ENCODE measurements around the gene NINJ2.
"Not testable (repeated sequence)": the region's sequence is repeated elsewhere in the genome, so short reads cannot be mapped to it uniquely, and the experiment has no call there.

The NINJ2 gene, protein sequence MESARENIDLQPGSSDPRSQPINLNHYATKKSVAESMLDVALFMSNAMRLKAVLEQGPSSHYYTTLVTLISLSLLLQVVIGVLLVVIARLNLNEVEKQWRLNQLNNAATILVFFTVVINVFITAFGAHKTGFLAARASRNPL

DNA sequence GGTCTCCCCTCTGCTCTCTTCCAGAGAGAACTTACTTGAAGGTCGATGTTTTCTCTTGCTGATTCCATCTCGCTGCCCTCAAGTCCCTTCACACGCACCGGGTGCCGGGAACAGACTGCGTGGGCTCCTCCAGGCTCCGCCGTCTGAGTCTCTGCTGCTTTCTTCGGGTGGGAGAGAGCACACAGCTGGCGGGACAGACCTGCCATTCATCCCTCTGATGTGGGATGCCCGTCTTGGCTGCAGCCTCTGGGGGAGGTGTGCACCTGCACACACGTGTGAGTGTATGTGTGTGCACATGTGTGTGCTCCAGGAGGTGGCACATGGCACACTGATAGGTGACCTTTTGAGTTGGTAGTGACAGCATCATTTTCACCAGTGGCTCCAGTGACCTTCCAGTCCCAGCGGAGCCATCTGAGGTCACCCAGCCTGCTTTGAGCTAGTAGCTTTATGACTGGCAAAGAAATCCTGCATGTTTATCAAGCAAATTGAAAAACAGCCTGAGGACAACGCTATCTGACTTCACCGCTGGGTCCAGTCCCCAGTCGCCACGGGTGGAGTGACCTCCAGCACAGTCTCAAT lies at the start of gene NINJ2:
NINJ2 (minus strand) TSS at position 153 of the 579 bp plus-strand sequence; CDS start at position 68, 85 bp downstream.
- DNase-seq (no peak), ATAC-seq (peak; percentile 8)
- Mint-ChIP-seq H3K27ac (peak within 1 kb of the TSS in 1 of 2 donors; percentile 2), H3K4me3 (peak within 1 kb of the TSS; percentile 53 to 63), H3K4me1 (peaks cover 63% of the 10 kb centered on the region), H3K27me3 (no peaks in the 10 kb centered on the region), H3K9me3 (no peaks in the 10 kb centered on the region)

GRCh38 chr12:712172-712863 lies 49.1 kb upstream of the NINJ2 start:
- Mint-ChIP-seq H3K27ac (peak overlapping the region; percentile 36 to 45), H3K4me1 (peaks cover 51% of the 10 kb centered on the region), H3K27me3 (no peaks in the 10 kb centered on the region), H3K9me3 (no peaks in the 10 kb centered on the region), H3K4me3 (no peak overlapping the region)
- no peak for ATAC-seq
- no peak for DNase-seq

DNA sequence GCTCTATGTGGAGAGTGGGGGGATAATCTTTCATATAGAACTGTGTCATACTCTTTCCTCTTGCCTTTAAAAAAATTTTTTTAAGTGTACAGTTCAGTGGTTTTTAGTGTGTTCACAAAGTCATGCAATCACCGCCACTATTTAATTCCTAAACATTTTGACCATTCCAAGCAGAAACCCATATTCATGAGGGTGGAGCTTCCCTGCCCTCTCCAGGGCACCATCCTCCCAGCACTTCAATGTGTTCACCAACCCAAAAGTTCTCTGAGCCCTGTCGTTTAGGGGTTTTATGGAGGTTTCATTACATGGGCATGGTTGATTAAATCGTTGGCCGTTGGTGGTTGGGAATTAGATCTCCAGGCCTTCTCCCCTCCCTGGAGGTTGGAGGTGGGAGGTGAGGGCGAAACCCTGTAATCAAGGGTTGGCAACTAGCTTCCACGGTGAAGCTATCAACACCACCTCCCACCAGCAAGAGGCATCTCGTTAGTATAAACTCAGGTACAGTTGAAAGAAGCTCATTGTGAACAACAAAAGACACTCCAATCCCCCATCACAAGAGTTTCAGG lies 46.3 kb upstream of the NINJ2 start:
- ATAC-seq (no peak), DNase-seq (no peak)
- peaks cover 32% of the 10 kb centered on the region for H3K4me1 Mint-ChIP-seq
- H3K27me3 Mint-ChIP-seq: no peaks in the 10 kb centered on the region
- H3K27ac Mint-ChIP-seq: no peak overlapping the region
- H3K4me3 Mint-ChIP-seq: no peak overlapping the region
- no peaks in the 10 kb centered on the region for H3K9me3 Mint-ChIP-seq

- Mint-ChIP-seq H3K4me1 (peaks cover 20% of the 10 kb centered on the region), H3K27ac (peak overlapping the region in 1 of 2 donors; percentile 19)
- not testable (repeated sequence) for ATAC-seq, H3K27me3 Mint-ChIP-seq, DNase-seq, H3K4me3 Mint-ChIP-seq, H3K9me3 Mint-ChIP-seq
Measured at GRCh38 chr12:708084-708483, 44.8 kb upstream of the NINJ2 start.

- Mint-ChIP-seq H3K27me3 (no peaks in the 10 kb centered on the region), H3K4me3 (no peak overlapping the region), H3K4me1 (peaks cover 9% of the 10 kb centered on the region), H3K27ac (no peak overlapping the region), H3K9me3 (peaks cover 0 to 7% of the 10 kb centered on the region in 2 donors)
- ATAC-seq (no peak), DNase-seq (no peak)
Measured at GRCh38 chr12:704516-705242, 41.4 kb upstream of the NINJ2 start.

- DNase-seq: no peak
Measured at GRCh38 chr12:701896-702539, 38.8 kb upstream of the NINJ2 start.

DNA sequence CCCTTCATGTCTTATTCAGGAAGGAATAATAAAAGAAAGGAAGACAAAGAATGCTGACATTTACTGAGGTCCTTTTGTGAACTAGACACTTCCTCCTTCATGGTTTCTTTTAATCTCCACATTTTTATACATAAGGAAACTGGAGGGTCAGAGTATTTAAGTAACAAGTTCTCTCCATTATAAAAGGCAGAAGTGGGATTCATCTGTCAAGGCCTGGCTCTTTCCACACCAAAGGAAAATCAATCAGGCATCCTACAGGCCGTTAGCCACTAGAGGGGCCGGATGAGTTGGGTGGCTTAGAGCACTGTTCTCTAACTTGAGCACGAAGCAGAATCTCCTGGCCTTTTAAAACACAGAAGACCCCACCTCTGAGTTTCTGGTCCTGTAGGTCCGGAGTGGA lies 36.8 kb upstream of the NINJ2 start:
- peaks cover 16 to 39% of the 10 kb centered on the region in 2 donors for H3K9me3 Mint-ChIP-seq
- peaks cover 18% of the 10 kb centered on the region for H3K4me1 Mint-ChIP-seq
- DNase-seq (no peak), ATAC-seq (no peak)
- H3K4me3 Mint-ChIP-seq: no peak overlapping the region
- H3K27me3 Mint-ChIP-seq: no peaks in the 10 kb centered on the region
- H3K27ac Mint-ChIP-seq: no peak overlapping the region

More at GRCh38 chr12:701896-702539, 38.8 kb upstream of the NINJ2 start:
- Mint-ChIP-seq H3K4me1 (peaks cover 14% of the 10 kb centered on the region), H3K27ac (no peak overlapping the region), H3K9me3 (peaks cover 16 to 23% of the 10 kb centered on the region in 2 donors), H3K27me3 (no peaks in the 10 kb centered on the region), H3K4me3 (no peak overlapping the region)
- ATAC-seq: no peak

DNA sequence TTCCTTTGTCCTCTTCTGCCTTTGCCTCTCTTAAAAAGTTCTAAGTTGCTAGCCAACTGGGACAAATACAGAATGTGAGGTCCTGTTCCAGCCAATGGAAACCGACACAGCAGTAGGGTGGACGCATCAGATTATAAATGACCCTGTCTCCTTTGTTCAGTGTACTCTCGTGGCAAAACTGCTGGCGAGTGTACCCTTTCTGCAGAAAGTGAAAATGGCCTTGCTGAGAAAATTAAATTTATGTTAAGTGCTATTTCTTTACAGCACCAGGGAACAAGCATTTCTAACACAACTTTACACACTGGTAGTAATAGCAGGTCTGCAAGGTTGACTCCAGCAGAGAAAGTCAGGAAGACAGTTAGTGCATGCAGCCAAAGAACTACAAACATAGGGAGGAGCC lies 35.0 kb upstream of the NINJ2 start:
- not testable (repeated sequence) for H3K27me3 Mint-ChIP-seq, H3K27ac Mint-ChIP-seq, ATAC-seq, DNase-seq, H3K4me3 Mint-ChIP-seq
- Mint-ChIP-seq H3K9me3 (peaks cover 16 to 42% of the 10 kb centered on the region in 2 donors), H3K4me1 (peaks cover 23% of the 10 kb centered on the region)

DNA sequence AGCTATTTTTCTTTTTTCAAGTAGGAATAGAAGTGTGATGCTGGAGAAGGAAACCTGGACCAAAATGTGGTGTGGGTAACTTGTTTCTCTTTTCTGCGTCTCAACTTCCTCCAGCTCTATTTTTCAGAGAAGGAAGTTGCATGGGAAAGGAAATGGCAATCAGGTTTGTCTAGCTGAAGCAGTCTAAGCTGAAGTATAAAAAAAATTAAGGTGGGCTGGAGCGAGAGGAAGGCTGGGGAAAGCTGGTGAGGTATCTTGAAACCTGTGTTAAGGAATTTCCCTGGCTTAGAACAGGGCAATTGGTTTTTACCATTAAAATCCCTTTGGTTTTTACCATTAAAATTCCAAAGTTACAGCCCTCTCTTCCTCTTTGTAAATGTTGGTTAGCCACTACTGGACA lies 34.2 kb upstream of the NINJ2 start:
- no peak overlapping the region for H3K4me3 Mint-ChIP-seq

DNA sequence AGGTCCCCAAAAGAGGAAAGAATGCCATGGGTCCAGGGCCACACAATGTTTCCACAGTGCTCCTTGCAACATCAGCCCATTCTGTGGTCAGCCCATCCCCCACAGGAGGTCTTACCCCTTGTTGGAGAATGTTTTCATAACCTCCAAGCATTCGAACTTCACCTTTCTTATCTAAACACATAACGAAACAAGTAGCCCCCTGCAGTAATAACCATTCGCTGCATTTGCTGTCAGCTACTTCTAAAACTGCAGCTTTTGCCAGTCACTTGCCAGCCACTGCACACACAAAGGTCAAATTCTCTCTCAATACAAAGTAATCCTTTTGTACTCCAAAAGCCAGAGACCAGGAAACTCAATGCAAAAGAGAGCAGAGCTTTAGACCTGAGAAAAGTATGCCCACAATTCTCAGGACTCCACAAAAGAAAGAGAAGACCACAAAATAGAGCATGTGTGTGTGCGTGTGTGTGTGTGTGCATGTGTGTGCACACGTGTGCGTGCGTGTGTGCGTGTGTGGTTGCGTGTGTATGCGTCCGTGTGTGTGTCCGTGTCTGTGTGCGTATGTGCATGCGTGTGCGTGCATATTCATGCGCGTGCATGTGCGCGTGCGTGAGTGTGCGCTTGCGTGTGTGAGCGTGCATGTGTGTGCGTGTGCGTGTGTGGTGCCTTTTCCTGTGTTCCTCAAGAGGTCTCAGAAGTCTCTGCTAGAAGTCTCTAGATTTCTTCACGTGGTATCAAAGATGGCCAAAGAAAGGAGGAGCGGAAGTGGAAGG lies 31.7 kb upstream of the NINJ2 start:
- Mint-ChIP-seq H3K4me1 (peaks cover 18% of the 10 kb centered on the region), H3K4me3 (no peak overlapping the region), H3K27me3 (no peaks in the 10 kb centered on the region), H3K9me3 (peaks cover 16 to 35% of the 10 kb centered on the region in 2 donors), H3K27ac (no peak overlapping the region)
- no peak for DNase-seq
- ATAC-seq: no peak

More for the DNA sequence above, 34.2 kb upstream of the NINJ2 start:
- ATAC-seq (no peak), DNase-seq (no peak)
- Mint-ChIP-seq H3K27ac (no peak overlapping the region), H3K27me3 (no peaks in the 10 kb centered on the region), H3K4me1 (peaks cover 18% of the 10 kb centered on the region), H3K9me3 (peaks cover 16 to 42% of the 10 kb centered on the region in 2 donors)

- peaks cover 16 to 35% of the 10 kb centered on the region in 2 donors for H3K9me3 Mint-ChIP-seq
- H3K4me1 Mint-ChIP-seq: peaks cover 18% of the 10 kb centered on the region
- H3K27ac Mint-ChIP-seq: no peak overlapping the region
- no peak for DNase-seq
- no peak for ATAC-seq
- H3K27me3 Mint-ChIP-seq: no peaks in the 10 kb centered on the region
- H3K4me3 Mint-ChIP-seq: no peak overlapping the region
Measured at GRCh38 chr12:693934-694533, 30.8 kb upstream of the NINJ2 start.

DNA sequence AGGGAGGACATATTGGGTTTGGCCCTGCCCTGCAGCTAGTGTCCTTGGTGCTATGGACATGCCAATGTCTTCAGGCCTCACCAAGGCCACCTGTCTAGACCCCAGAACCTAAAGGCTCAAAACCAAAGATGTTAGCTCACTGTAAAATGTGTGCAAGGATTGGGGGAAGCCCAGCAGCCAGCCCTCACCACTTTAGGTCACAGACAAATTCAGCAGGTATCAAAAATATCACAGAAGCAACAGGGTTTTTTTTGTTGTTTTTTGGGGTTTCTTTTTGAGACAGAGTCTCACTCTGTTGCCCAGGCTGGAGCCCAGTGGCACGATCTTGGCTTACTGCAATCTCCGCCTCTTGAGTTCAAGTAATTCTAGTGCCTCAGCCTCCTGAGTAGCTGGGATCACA lies 29.0 kb upstream of the NINJ2 start:
- ATAC-seq: no peak
- peaks cover under 1 to 21% of the 10 kb centered on the region in 2 donors for H3K9me3 Mint-ChIP-seq
- H3K27ac Mint-ChIP-seq: peak overlapping the region in 1 of 2 donors; percentile 83
- H3K27me3 Mint-ChIP-seq: no peaks in the 10 kb centered on the region
- DNase-seq: no peak
- peaks cover 12% of the 10 kb centered on the region for H3K4me1 Mint-ChIP-seq
- H3K4me3 Mint-ChIP-seq: no peak overlapping the region

DNA sequence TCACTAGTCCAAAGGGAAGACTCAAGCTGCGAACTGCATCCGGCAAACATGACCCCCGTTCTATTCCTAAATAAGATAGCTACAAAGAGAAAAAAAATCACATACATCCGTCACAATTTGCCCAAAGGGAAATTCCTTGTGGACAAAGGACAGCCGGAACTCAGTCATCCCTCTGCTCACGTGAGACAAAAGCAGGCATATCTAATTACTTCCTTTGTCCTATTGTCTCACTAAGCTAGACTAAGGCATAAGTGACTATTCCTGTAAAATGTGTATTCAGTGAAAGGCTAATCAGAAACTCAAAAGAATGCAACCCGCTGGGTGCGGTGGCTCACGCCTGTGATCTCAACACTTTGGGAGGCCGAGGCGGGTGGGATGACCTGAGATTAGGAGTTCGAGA lies 27.2 kb upstream of the NINJ2 start:
- H3K4me1 Mint-ChIP-seq: peaks cover 21% of the 10 kb centered on the region
- no peaks in the 10 kb centered on the region for H3K27me3 Mint-ChIP-seq
- no peak for DNase-seq
- no peak overlapping the region for H3K4me3 Mint-ChIP-seq
- H3K9me3 Mint-ChIP-seq: peaks cover 0 to 8% of the 10 kb centered on the region in 2 donors
- no peak for ATAC-seq
- H3K27ac Mint-ChIP-seq: no peak overlapping the region

- peaks cover 39% of the 10 kb centered on the region for H3K4me1 Mint-ChIP-seq
- H3K27me3 Mint-ChIP-seq: no peaks in the 10 kb centered on the region
- peak; percentile 63 to 76 for DNase-seq
Measured at GRCh38 chr12:685388-685787, 22.1 kb upstream of the NINJ2 start.

More at GRCh38 chr12:685388-685787, 22.1 kb upstream of the NINJ2 start:
- Mint-ChIP-seq H3K9me3 (no peaks in the 10 kb centered on the region), H3K27ac (peak overlapping the region; percentile 94 to 98), H3K4me3 (peak overlapping the region; percentile 56 to 62)
- peak; percentile 99 for ATAC-seq

All from stimulated activated naive CD8-positive, alpha-beta T cell treated with anti-CD3 and anti-CD28 coated beads, Interleukin-15, amount 100 ng/mL, for 72 hours (primary cell).